Measurements from ENCODE around the gene FAM3B.

FAM3B gene

GRCh38 chr21:41369920-41370839 lies 53.6 kb downstream of the FAM3B start:
- DNase-seq: peak; percentile 43 to 53

GRCh38 chr21:41370840-41371684 lies 54.5 kb downstream of the FAM3B start:
- DNase-seq: no peak

DNA sequence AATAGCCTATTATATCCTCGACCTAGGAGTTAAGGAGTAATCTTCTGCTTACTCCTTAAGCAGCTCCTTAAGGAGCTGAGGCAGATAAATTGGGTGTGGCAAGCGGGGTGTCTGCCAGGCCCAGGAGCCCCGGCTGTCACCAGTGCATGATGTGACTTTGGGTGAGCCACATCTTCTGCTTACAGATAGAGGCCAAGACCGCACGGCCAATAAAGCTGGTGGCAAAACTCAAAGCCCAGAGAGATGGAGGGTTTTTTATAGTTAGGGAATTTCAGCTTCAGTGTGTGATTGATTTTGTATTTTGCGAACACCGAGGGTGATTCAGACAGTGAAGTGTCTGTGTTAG lies 55.1 kb downstream of the FAM3B start:
- no peak for DNase-seq

DNA sequence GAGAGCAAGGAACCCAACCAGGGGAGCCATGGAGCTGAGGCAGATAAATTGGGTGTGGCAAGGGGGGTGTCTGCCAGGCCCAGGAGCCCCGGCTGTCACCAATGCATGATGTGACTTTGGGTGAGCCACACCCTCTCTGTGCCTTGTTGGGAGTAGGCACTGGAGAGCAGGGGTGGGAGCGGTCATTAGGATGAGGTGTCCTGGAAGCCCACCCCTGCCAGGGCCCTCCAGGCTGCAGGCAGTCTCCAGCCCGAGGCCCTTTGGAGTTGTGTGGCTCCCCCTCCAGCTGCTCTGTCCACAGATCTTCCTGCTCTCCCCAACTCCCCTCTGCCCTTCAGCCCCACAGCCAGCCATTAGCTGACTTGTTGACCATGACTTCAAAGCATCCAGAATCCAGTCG lies 56.7 kb downstream of the FAM3B start:
- DNase-seq: no peak

DNA sequence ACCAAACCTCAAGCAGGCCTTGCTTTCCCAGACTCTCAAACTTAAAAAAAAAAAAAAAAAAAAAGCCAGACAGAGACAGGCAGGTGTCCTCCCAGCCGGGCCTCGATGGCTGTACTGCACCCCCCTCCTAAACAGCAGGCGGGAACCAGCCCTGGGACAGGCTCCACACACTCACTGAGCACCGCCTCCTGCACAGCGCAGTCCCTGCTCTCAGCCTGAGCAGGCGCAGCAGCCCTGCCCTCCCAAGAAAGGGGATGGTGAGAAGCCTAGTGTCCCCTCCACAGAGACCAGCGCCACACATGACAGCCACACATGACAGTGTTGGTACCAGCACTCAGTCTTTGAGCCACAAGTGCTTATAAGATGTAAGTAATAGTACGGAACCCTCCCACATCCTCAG lies 57.2 kb downstream of the FAM3B start:
- DNase-seq: no peak

DNA sequence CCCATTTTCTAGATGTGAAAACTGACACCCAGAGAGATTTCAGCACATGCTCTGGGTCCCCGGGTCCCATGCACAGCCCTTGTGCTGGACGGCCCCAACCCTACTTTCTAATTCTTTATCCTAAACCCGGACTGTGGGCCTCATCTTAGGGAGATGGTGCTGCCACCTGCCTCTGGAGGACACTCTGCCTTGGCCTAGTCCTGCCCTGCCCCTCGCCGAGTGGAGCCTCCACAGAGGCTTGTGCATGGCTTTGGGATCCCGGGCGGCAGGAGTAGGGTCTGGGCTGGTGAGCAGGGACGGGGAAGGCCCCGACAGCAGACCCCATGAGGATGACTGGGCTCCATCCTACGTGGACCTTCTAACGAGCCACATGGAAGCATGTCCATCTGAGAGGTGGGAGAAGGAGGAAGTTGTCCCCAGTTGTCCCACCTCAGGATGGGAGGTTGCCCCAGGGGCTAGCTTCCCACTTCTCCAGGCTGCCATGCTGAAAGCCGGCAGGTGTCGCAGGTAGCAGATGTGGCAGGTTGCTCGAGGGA lies 57.6 kb downstream of the FAM3B start:
- no peak for DNase-seq

- no peak for DNase-seq
Measured at GRCh38 chr21:41374867-41375533, 58.4 kb downstream of the FAM3B start.

- no peak for DNase-seq
Measured at GRCh38 chr21:41375875-41376274, 59.3 kb downstream of the FAM3B start.

DNA sequence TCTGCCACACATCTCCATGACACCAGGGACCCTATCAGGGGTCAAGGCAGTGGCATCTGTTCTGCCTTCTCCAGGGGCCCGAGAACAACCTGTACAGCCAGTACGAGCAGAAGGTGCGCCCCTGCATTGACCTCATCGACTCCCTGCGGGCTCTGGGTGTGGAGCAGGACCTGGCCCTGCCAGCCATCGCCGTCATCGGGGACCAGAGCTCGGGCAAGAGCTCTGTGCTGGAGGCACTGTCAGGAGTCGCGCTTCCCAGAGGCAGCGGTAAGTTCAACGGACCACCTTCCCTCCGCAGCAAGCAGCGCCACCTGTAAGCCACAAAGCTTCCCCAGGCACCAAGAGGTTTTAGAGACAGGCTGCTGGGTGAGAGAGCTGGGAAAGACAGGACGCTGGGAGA lies 61.1 kb downstream of the FAM3B start:
- no peak for DNase-seq

DNA sequence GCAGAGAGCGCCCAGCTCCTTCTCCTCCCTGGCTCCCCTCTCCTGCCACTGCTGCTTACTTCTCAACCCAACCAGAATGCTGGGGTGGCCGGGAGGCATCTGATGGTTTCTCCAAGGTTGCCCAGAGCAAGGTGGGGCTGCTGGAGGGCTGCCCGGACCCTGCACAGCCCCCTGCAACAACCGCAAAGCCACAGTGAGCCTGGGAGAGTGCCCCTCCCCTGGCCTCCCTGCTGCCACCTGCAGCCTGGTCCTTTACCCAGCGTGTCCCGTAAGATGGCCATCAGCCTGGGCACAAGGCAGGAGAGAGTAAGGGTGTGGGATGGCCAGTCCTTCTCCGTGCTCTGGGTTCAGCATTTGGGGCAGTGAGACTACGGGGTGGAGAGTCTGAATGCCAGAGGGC lies 62.2 kb downstream of the FAM3B start:
- DNase-seq: no peak

- DNase-seq: no peak
Measured at GRCh38 chr21:41379901-41380300, 63.3 kb downstream of the FAM3B start.

DNA sequence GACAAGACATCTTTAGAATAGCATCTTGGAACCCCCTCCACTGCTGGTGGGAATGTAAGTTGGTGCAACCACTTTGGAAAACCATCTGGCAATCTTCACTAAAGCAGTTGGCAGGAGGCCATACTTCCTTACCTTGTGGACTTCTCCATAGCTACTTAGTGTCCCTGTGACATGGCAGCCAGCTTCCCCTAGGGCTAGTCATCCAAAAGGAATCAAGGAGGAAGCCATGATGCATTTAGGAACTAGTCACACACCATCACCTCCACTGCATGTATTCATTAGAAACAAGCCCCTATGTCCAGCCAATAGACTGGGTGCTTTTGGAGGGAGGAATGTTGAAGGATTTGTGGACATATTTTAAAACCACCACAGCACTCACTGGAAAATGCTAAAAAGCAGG lies 65.1 kb downstream of the FAM3B start:
- DNase-seq: no peak

DNA sequence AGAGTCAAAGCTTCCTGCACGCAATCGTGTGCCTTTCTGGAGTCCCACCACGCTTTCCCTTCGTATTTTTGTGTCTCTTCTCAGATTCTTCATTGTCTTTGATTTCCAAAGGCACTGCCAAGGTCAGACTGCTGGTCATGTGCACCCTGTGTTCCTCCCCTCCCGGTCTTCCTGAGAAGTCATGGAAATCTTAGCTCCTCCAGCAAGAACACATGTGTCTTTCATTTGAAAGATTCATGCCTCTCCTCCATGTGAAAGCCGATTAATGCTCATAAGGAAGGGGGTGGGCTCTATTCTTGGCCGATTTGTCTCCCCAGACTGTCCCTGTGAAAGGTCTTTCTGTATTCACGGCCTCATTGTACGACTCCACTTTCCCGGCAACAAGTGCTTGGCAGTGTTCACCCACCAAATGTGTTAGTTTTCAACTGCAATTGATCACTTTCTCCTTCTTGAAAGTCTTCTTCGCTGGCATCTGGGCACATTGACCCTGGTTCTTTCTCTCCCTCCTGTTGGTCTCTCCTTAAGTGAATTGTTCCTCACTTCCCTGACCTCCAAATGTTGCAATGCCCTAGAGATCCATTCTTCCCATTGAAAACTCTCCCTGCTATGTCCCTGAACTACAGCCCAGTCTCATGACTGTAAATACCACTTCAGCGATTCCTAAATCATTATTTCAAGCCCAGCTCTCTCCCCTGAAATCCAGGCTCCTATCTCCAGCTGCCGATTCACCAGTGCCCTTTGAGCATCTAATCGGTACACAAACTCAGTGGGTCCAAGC lies 70.6 kb downstream of the FAM3B start:
- no peak for DNase-seq

DNA sequence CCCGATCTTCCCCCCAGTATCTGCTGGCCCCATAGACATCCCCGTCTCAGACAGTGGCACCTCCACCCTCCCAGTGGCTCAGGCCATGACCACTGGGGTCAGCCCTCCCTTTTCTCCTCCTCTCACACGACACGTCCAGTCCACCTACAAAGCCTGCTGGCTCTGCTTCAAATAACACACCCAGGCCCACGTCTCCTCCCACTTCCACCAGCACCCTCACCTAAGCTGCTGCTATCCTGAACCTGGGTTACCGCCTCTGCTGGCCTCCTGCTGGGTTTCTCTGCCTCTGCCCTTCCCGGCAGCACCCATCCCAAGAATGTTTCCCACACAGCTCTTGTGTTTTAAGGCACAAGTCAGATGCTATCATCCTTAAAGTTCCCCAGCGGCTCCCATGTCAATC lies 71.2 kb downstream of the FAM3B start:
- no peak for DNase-seq

DNA sequence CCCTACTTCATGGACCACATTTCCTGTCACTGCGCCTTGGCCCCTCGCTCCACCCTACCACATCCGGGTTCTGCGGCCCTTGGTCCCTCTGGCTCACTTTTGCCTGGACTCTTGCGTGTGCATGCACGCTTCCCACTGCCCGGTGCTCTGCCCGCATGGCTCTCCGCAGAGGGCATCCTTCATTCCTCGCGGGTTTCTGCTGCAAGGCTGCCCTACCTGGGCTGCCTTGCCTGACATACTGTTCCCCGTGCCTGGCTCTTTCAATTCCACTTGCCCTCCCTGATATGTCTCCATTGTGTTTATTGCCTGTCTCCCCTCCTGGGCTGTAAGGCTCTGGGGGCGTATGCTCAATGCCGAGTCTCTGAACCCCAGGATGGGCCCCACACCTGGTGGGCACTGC lies 71.7 kb downstream of the FAM3B start:
- DNase-seq: no peak

DNA sequence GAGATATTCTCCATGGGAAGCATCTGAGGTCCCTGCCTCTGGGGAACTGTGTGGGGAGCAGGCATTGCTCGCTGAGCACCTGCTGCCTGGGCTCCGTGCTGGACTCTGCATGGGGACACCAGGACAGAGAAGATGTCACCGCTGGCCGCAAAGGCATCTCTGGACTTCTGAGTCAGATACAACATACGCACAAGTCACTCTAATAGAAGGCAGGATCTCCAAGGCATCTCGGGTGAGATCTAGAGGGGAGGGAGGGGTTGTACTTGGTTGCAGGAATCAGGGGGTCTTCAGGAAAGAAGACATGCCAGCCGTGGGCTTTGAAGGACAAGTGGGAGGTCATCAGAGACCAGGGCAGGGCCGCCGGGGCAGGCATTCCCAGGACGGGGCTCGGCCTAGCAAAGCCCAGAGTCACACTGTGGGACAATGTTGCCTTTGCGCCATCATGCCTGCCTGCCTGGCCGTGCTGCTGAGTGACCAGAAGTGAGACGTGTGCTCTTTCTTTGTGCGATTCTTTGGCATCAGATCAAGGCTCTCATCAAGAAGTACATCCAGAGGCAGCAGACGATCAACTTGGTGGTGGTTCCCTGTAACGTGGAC lies 73.5 kb downstream of the FAM3B start:
- DNase-seq: no peak

GRCh38 chr21:41393876-41394465 lies 77.4 kb downstream of the FAM3B start:
- DNase-seq: no peak

GRCh38 chr21:41396558-41397075 lies 80.0 kb downstream of the FAM3B start:
- DNase-seq: peak; percentile 81 to 83

- peak in 1 of 2 experiments; percentile 28 for DNase-seq
Measured at GRCh38 chr21:41397471-41397891, 80.9 kb downstream of the FAM3B start.

- DNase-seq: no peak
Measured at GRCh38 chr21:41398251-41398650, 81.7 kb downstream of the FAM3B start.

- DNase-seq: no peak
Measured at GRCh38 chr21:41398831-41399230, 82.2 kb downstream of the FAM3B start.
